IMR-90 (cell line): Measurements from ENCODE around the gene INTS2. TPM values are rescaled to one million over a fixed set of nuclear protein-coding genes. Genes with fewer than 3 reads are reported as not detected.

Experiments
- ATAC-seq: fragments of 200-7000 bp; cut with Tn5 transposase; 2 replicates; pipeline ENCODE4 v1.9.1; 2020; ENCODE audit warnings: low read depth, mild to moderate bottlenecking, moderate library complexity
- BruUV-seq: library from RNA; stranded (reverse); fragments of 400-500 nt; replicated peaks from 2 replicates; lab custom pipeline; 2021; lab: Mats Ljungman, UMichigan
- CTCF ChIA-PET: fragments of 300-600 bp; formaldehyde crosslinking; extraction: SDS; loops from one replicate; lab custom pipeline; 2021; ENCODE audit warnings: antibody characterized with exemption; lab: Yijun Ruan, JAX
- POLR2A ChIA-PET: fragments of 300-600 bp; sonication (Branson Sonifier 250); formaldehyde crosslinking; loops from one replicate; lab custom pipeline; 2022; ENCODE audit warnings: antibody characterized with exemption; ENCODE audit not compliant: unreplicated experiment; lab: Charles Lee
- DNase-seq: peaks from one replicate; pipeline ENCODE4 v3.0.0; 2013
- H2AFZ ChIP-seq: replicated peaks from 2 replicates; pipeline ENCODE3; 2013; ENCODE audit warnings: low read length, mild to moderate bottlenecking; ENCODE audit not compliant: poor library complexity
- H2AK5ac ChIP-seq: 2 replicates; pipeline ENCODE4 v1.6.1; 2013; ENCODE audit warnings: low read depth, low read length, inconsistent platforms
- H2AK9ac ChIP-seq: replicated peaks from 2 replicates; pipeline ENCODE3; 2013; ENCODE audit warnings: mild to moderate bottlenecking, low read depth, low read length, moderate library complexity; ENCODE audit not compliant: poor library complexity
- H2BK120ac ChIP-seq: 2 replicates; pipeline ENCODE4 v1.6.1; 2013; ENCODE audit warnings: low read depth, low read length, inconsistent platforms
- H2BK15ac ChIP-seq: 3 replicates; pipeline ENCODE4 v1.6.1; 2013; ENCODE audit warnings: low read depth, low read length, inconsistent platforms
- H2BK20ac ChIP-seq: 2 replicates; pipeline ENCODE4 v1.6.1; 2013; ENCODE audit warnings: low read depth, mild to moderate bottlenecking, inconsistent platforms, low read length, moderate library complexity
- H2BK5ac ChIP-seq: 2 replicates; pipeline ENCODE4 v1.6.1; 2013; ENCODE audit warnings: mild to moderate bottlenecking, low read depth, low read length, inconsistent platforms; ENCODE audit not compliant: poor library complexity, severe bottlenecking
- H3K14ac ChIP-seq: replicated peaks from 2 replicates; pipeline ENCODE4 v1.6.1; 2013; ENCODE audit warnings: low read depth, low read length, inconsistent platforms
- H3K18ac ChIP-seq: 2 replicates; pipeline ENCODE4 v1.6.1; 2013; ENCODE audit warnings: low read depth, low read length, control low read depth
- H3K23ac ChIP-seq: 2 replicates; pipeline ENCODE4 v1.6.1; 2013; ENCODE audit warnings: low read depth, low read length, inconsistent platforms
- H3K27ac ChIP-seq: 2 replicates; pipeline ENCODE4 v1.5.1; 2013; ENCODE audit warnings: mild to moderate bottlenecking, control low read depth, low read length; ENCODE audit not compliant: insufficient read depth
- H3K27me3 ChIP-seq: 2 replicates; pipeline ENCODE4 v1.6.1; 2013; ENCODE audit warnings: low read length; ENCODE audit not compliant: control insufficient read depth, insufficient read depth
- H3K36me3 ChIP-seq: 2 replicates; pipeline ENCODE4 v1.6.1; 2013; ENCODE audit warnings: low read length, mixed read lengths; ENCODE audit not compliant: control insufficient read depth, insufficient read depth
- H3K4ac ChIP-seq: 2 replicates; pipeline ENCODE4 v1.6.1; 2013; ENCODE audit warnings: low read depth, low read length, inconsistent platforms
- H3K4me1 ChIP-seq: 2 replicates; pipeline ENCODE4 v1.6.1; 2013; ENCODE audit warnings: low read length, mixed read lengths; ENCODE audit not compliant: control insufficient read depth, insufficient read depth
- H3K4me2 ChIP-seq: 2 replicates; pipeline ENCODE4 v1.6.1; 2013; ENCODE audit warnings: low read depth, mild to moderate bottlenecking, control low read depth, low read length, moderate library complexity
- H3K4me3 ChIP-seq: 2 replicates; pipeline ENCODE4 v1.5.1; 2013; ENCODE audit warnings: low read depth, mild to moderate bottlenecking, control low read depth, low read length, moderate library complexity; ENCODE audit not compliant: insufficient read depth
- H3K56ac ChIP-seq: 2 replicates; pipeline ENCODE4 v1.6.1; 2013; ENCODE audit warnings: low read length, inconsistent platforms; ENCODE audit not compliant: insufficient read depth; ENCODE audit errors: extremely low read depth
- H3K79me1 ChIP-seq, 2 experiments: 2 replicates each; pipeline ENCODE4 v1.6.1; 2013; ENCODE audit warnings: low read length in 2 of 2, inconsistent platforms in 1 of 2, low read depth in 1 of 2
- H3K9ac ChIP-seq: 2 replicates; pipeline ENCODE4 v1.6.1; 2013; ENCODE audit warnings: low read depth, low read length, control low read depth
- H3K9me1 ChIP-seq: 2 replicates; pipeline ENCODE4 v1.6.1; 2013; ENCODE audit warnings: low read length, inconsistent platforms; ENCODE audit not compliant: insufficient read depth
- H3K9me3 ChIP-seq: 2 replicates; pipeline ENCODE4 v1.6.1; 2013; ENCODE audit warnings: low read length; ENCODE audit not compliant: control insufficient read depth, insufficient read depth
- H4K20me1 ChIP-seq: 2 replicates; pipeline ENCODE4 v1.6.1; 2013; ENCODE audit warnings: low read length, inconsistent platforms; ENCODE audit not compliant: insufficient read depth
- H4K5ac ChIP-seq: 2 replicates; pipeline ENCODE4 v1.6.1; 2013; ENCODE audit warnings: mild to moderate bottlenecking, low read depth, low read length, control low read depth
- H4K8ac ChIP-seq, 2 experiments: 2 replicates each; pipeline ENCODE4 v1.6.1; 2013; ENCODE audit warnings: low read depth in 2 of 2, low read length in 2 of 2, control low read depth in 1 of 2, inconsistent platforms in 1 of 2
- H4K91ac ChIP-seq: 2 replicates; pipeline ENCODE4 v1.6.1; 2013; ENCODE audit warnings: low read depth, low read length, inconsistent platforms; ENCODE audit not compliant: insufficient read depth
- FOS ChIP-seq: fragments of 150-350 bp; IDR thresholded peaks from 2 replicates; pipeline ENCODE4 v1.6.1; 2016; ENCODE audit warnings: low read depth, low read length
- NFE2L2 ChIP-seq: fragments of 150-350 bp; IDR thresholded peaks from 2 replicates; pipeline ENCODE4 v1.6.1; 2016; ENCODE audit warnings: low read depth, mild to moderate bottlenecking, low read length
- POLR2A ChIP-seq: IDR thresholded peaks from 2 replicates; pipeline ENCODE4 v1.6.1; 2012; ENCODE audit warnings: mild to moderate bottlenecking, low read depth, low read length
- WGBS, 2 experiments: methylation state at CpG; one replicate each; pipeline versions ENCODE4 v1.1.5 to v1.1.7; 2013; ENCODE audit warnings: missing lambda C conversion rate in 2 of 2; ENCODE audit not compliant: insufficient read length in 1 of 2; ENCODE audit errors: extremely low coverage in 2 of 2; 5-methylcytosine and 5-hydroxymethylcytosine counted together
- dilution Hi-C: fragments of 300-500 bp; cut with HindIII; formaldehyde crosslinking; loops from one replicate; pipeline ENCODE4 v1.14.3; 2018; ENCODE audit warnings: low sequenced_read_pairs; ENCODE audit not compliant: unreplicated experiment
- in situ Hi-C: fragments of 300-500 bp; cut with MboI; formaldehyde crosslinking; loops from 3 replicates; pipeline ENCODE4 v1.14.3; 2019; ENCODE audit warnings: low sequenced_read_pairs, inconsistent platforms, mixed read lengths
- intact Hi-C: fragments of 100-400 bp; cut with micrococcal nuclease; formaldehyde crosslinking; loops from 2 replicates; pipeline ENCODE4 v1.10.0; 2022
- polyA plus RNA-seq, 3 experiments: library from polyadenylated mRNA; depleted of rRNA; stranded (reverse); fragments of >200 nt; gene quantifications; 2 replicates each; pipeline ENCODE4 v1.2.3, GENCODE V29; 2012; ENCODE audit warnings: low replicate concordance in 1 of 3
- total RNA-seq: library from RNA; depleted of rRNA; stranded (reverse); fragments of >200 nt; gene quantifications from 2 replicates; pipeline ENCODE4 v1.2.3, GENCODE V29; 2012

The INTS2 gene
- total and polyA plus RNA-seq, 2 of the 4 experiments (the other 2 are of a cell fraction), result 4.0 to 17.4 TPM

DNA sequence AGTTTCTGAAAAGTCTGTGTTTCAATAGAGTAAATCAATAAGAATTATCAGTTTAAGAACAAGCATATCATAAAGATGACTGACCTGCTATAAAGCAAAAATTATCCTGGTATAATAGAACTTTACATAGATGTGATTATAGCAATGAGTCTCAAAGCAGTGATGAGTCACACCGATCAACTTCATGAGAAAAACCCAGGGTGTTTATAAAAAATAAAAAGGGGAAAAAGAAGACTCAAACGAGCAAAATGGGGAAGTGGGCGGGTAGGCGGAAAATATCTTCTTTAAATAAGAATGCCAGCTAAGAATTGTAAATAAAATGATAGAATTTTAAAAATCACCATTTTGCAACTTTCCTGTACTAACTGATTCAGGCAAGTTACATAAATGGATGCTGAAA is 111.2 kb downstream of the INTS2 start:
- Histone ChIP-seq H4K5ac (no peak overlapping the region), H4K8ac (no peak overlapping the region; a peak in 1 of 4 replicates), H3K79me1 (peaks cover 3 to 26% of the 10 kb centered on the region in 2 experiments; a peak in 3 of 4 replicates), H3K23ac (no peak overlapping the region), H2BK5ac (no peak overlapping the region), H3K27ac (no peak overlapping the region), H2BK120ac (no peak overlapping the region), H2AK9ac (no peak overlapping the region), H3K4me2 (no peak overlapping the region), H3K56ac (no peak overlapping the region), H4K20me1 (no peaks in the 10 kb centered on the region), H3K4me3 (no peak overlapping the region), H3K9me1 (no peaks in the 10 kb centered on the region), H2AFZ (no peak overlapping the region), H3K27me3 (no peaks in the 10 kb centered on the region), H3K4me1 (peaks cover 2% of the 10 kb centered on the region; the same call in 1 of the 2 replicates), H3K36me3 (peaks cover 4% of the 10 kb centered on the region; the same call in 1 of the 2 replicates), H4K91ac (no peak overlapping the region), H3K18ac (no peak overlapping the region), H3K9me3 (peaks cover 7% of the 10 kb centered on the region), H2BK15ac (no peak overlapping the region), H2AK5ac (no peak overlapping the region), H2BK20ac (no peak overlapping the region), H3K9ac (no peak overlapping the region), H3K4ac (no peak overlapping the region), H3K14ac (no peak overlapping the region)
- in situ Hi-C loops, result no loop called here
- no TSS peak for BruUV-seq
- POLR2A ChIA-PET, result no interaction called here
- TF ChIP-seq NFE2L2, result no peak
- TF ChIP-seq FOS, result peak; percentile 39; the same call in 1 of the 2 replicates
- TF ChIP-seq POLR2A, result no peak
- 67% methylated on average over 1 of the region's 4 CpGs; no CpG with 5 or more reads in 1 of the 2 experiments for WGBS, 2 experiments
- DNase-seq (peak; percentile 62), ATAC-seq (peak; percentile 48; the same call in 1 of the 2 replicates)
- intact Hi-C loops, result no loop called here
- CTCF ChIA-PET, result no interaction called here
- dilution Hi-C loops, result no loop called here
